Measurements from ENCODE around the gene OXCT1.

The OXCT1 gene

DNA sequence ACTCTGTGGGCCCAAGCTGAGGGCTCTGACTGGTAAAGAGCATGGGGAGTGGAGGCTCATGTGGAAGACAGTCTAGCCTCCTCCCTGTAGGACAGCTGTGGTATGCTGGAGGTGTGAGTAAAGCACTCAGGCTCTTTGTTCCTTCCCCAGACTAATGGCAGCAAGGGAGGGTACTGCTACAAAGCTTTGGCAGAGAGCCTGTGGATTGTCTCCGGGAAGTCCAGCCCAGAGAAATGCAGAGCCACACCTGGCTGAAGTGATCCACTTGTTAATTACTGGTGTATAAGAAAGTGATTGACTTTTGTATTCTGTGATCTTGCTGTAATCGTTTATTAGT is 161.7 kb downstream of the OXCT1 start:
- DNase-seq (ENCODE audit: low spot score): no peak

GRCh38 chr5:41707853-41708603 is 162.2 kb downstream of the OXCT1 start:
- no peak for DNase-seq (ENCODE audit: low spot score)

- DNase-seq (ENCODE audit: low spot score): no peak
Observed at GRCh38 chr5:41695920-41696582, 174.2 kb downstream of the OXCT1 start.

GRCh38 chr5:41686767-41687166 is 183.5 kb downstream of the OXCT1 start:
- DNase-seq (ENCODE audit: low spot score): no peak

- no peak for DNase-seq (ENCODE audit: low spot score)
Observed at GRCh38 chr5:41686191-41686590, 184.0 kb downstream of the OXCT1 start.

DNA sequence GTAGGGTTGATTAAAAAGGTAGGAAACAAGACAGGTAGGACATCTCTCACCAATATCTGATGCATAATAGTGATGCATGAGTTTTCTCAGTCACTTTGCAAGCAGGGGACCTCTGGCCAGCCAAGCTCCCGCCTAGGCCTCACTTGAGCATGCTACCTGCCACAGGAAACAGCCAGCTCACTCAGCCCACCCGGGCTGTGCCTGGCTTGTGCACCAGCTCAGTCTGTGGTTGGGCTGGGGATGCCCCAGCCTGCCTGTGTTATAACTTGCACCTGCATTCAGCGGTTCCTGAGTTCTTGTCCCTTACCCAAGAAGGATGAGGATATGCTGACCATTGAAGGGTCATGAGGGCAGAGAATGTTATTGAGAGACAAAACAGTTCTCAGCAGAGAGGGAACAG is 187.0 kb downstream of the OXCT1 start:
- no peak for DNase-seq (ENCODE audit: low spot score)

- no peak for DNase-seq (ENCODE audit: low spot score)
Observed at GRCh38 chr5:41682641-41683040, 187.6 kb downstream of the OXCT1 start.

- DNase-seq (ENCODE audit: low spot score): no peak
Observed at GRCh38 chr5:41681840-41682239, 188.4 kb downstream of the OXCT1 start.

Measured in CD4-positive, alpha-beta T cell treated with Interleukin-15 for 4 hours (primary cell).